Activated CD4-positive, alpha-beta T cell treated with anti-CD3 and anti-CD28 coated beads, Interleukin-10, Interleukin-2, amounts not matched to agents 100 ng/mL and 50 ng/mL, durations not matched to agents 16 hours and 8 hours (primary cell): Measurements from ENCODE around the gene CHST9.
"Not testable (repeated sequence)": the region's sequence is repeated elsewhere in the genome, so short reads cannot be mapped to it uniquely, and the experiment has no call there.

ENCODE experiments used
- DNase-seq: peaks from one replicate; pipeline ENCODE4 v3.0.0-alpha.2; 2020

Gene CHST9, protein sequence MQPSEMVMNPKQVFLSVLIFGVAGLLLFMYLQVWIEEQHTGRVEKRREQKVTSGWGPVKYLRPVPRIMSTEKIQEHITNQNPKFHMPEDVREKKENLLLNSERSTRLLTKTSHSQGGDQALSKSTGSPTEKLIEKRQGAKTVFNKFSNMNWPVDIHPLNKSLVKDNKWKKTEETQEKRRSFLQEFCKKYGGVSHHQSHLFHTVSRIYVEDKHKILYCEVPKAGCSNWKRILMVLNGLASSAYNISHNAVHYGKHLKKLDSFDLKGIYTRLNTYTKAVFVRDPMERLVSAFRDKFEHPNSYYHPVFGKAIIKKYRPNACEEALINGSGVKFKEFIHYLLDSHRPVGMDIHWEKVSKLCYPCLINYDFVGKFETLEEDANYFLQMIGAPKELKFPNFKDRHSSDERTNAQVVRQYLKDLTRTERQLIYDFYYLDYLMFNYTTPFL

GRCh38 chr18:27185025-27185763, at the start of gene CHST9:
TSS of gene CHST9 (minus strand) at chr18:27185308. CDS start at chr18:27142809, 42,499 bp downstream.
- DNase-seq: no peak

DNA sequence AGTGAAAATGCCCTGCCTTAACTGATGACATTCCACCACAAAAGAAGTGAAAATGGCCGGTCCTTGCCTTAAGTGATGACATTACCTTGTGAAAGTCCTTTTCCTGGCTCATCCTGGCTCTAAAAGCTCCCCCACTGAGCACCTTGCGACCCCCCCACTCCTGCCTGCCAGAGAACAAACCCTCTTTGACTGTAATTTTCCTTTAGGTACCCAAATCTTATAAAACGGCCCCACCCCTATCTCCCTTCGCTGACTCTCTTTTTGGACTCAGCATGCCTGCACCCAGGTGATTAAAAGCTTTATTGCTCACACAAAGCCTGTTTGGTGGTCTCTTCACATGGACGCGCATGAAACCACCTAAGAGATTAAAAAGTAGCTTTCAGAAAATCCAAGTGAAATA, 47.2 kb upstream of the CHST9 start:
- DNase-seq: not testable (repeated sequence)

DNA sequence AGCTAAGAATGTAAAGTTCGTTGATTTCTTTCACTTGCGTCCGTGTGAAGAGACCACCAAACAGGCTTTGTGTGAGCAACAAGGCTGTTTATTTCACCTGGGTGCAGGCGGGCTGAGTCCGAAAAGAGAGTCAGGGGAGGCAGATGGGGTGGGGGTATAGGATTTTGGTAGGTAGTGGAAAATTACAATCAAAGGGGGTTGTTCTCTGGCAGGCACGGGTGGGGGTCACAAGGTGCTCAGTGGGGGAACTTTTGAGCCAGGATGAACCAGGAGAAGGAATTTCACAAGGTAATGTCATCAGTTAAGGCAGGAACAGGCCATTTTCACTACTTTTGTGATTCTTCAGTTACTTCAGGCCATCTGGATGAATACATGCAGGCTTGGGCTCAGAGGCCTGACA, 46.6 kb upstream of the CHST9 start:
- not testable (repeated sequence) for DNase-seq

GRCh38 chr18:27231221-27231620, 46.1 kb upstream of the CHST9 start:
- not testable (repeated sequence) for DNase-seq

GRCh38 chr18:27227721-27228120, 42.6 kb upstream of the CHST9 start:
- no peak for DNase-seq

DNA sequence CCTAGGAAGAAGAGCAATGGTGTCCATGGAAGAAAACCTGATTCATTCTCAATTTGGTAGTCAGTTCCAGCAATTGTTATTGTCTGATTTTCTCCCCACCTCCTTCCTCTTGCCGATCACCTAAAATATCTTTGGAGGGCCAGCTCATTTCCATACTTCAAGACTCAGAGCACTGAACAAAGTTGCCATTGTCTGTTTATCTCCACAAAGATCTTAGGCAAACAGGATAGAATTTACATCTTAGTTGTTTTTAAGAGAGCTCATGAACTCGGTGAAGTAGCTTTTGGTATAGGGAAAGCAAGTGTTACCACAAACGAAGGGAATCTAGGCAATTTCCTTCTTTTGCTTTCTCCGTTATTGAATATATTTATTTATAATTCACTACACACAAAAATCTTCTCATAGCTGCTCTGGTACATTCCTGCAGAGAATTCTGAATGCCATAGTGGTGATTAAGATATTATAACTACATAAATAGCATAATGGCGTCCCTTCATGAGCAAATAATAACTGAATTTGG, 41.5 kb upstream of the CHST9 start:
- no peak for DNase-seq

- no peak for DNase-seq
These were observed 40.9 kb upstream of the CHST9 start for GRCh38 chr18:27225947-27226481.

- no peak for DNase-seq
These were observed 38.6 kb upstream of the CHST9 start for GRCh38 chr18:27223526-27224291.

- DNase-seq: no peak
These were observed 29.7 kb upstream of the CHST9 start for GRCh38 chr18:27214831-27215230.

GRCh38 chr18:27213123-27213717, 28.1 kb upstream of the CHST9 start:
- no peak for DNase-seq

GRCh38 chr18:27211569-27211968, 26.5 kb upstream of the CHST9 start:
- DNase-seq: no peak

GRCh38 chr18:27206411-27206810, 21.3 kb upstream of the CHST9 start:
- no peak for DNase-seq

DNA sequence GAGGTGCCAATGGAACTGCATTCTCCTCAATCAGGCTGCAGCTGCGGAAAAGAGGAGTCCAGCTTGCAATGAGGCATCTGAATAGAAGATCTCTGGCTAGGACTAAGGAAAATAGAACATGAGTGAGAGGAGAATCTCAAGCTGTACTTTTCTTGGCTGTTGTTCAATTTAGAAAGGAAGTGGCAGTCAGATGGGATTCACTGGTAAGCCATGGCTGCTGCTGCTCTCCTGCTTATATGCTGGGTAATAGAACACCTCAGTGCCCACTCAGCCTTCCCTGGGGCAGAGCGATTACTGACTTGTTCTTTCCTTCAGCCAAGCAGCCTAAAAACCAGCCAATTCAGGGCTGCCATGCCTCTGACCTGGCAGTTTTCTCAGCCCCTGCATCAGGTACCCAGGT, 17.6 kb upstream of the CHST9 start:
- DNase-seq: no peak

- no peak for DNase-seq
These were observed 12.9 kb upstream of the CHST9 start for GRCh38 chr18:27198036-27198435.

- DNase-seq: no peak
These were observed 3.2 kb upstream of the CHST9 start for GRCh38 chr18:27188309-27188708.

DNA sequence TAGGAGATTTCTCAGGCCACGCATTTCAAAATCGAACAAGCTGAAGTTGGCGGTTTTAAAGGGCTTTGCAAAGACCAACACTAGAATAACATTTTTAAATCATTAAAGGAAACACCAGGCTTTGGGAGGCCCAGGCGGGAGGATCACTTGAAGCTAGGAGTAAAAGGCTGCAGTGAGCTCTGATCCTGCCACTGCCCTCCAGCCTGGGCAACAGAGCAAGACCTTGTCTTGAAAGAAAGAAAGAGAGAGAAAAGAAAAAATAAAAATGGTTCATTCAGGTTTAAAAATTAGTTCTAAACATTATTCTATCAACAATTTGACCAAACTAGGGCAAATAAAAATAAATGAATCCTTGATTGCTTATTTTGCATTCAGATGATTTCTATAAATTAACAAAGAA, 789 bp upstream of the CHST9 start:
- DNase-seq: no peak

- DNase-seq: no peak
These were observed 738 bp downstream of the CHST9 start for GRCh38 chr18:27184115-27185024.

- DNase-seq: no peak
These were observed 3.4 kb downstream of the CHST9 start for GRCh38 chr18:27181726-27182125.

DNA sequence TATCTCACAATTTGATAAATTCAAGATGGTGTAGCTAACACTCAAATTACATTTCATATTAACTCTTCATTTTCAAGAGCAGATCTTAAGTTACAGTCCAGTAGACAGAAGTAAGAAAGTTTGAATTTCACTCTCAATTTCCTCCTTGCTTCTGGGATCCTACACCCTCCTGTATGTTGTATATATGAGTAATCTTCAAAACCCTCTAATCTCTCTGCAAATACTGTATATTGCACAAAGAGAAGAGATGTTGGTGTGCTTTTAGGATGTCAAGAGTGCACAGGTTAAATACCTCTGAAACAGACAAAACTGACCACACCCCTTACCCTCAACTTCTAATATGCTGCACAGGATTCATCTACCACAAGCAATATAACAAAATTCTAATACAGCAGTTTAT, 6.7 kb downstream of the CHST9 start:
- no peak for DNase-seq

GRCh38 chr18:27175914-27176313, 9.2 kb downstream of the CHST9 start:
- DNase-seq: no peak

GRCh38 chr18:27175245-27175644, 9.9 kb downstream of the CHST9 start:
- DNase-seq: no peak
